NCI-H2196 (cell line): ENCODE data around the gene HES4.
"Not testable (repeated sequence)": the region's sequence is repeated elsewhere in the genome, so short reads cannot be mapped to it uniquely, and the experiment has no call there.

Experiments
- DNase-seq: peaks from one replicate; lab custom pipeline; 2025; ENCODE audit not compliant: unreplicated experiment; lab: John Stamatoyannopoulos, UW

HES4 gene

GRCh38 chr1:981491-981954 is 18.4 kb downstream of the HES4 start:
- no peak for DNase-seq

- no peak for DNase-seq
These were observed 19.1 kb downstream of the HES4 start for GRCh38 chr1:980602-981395.

GRCh38 chr1:980137-980571 is 19.7 kb downstream of the HES4 start:
- no peak for DNase-seq

GRCh38 chr1:979744-980072 is 20.2 kb downstream of the HES4 start:
- DNase-seq = no peak

GRCh38 chr1:978835-979743 is 20.8 kb downstream of the HES4 start:
- no peak for DNase-seq

GRCh38 chr1:978069-978834 is 21.6 kb downstream of the HES4 start:
- DNase-seq = peak; percentile 17

GRCh38 chr1:976791-977190 is 23.1 kb downstream of the HES4 start:
- not testable (repeated sequence) for DNase-seq

- DNase-seq = peak; percentile 77
These were observed 23.8 kb downstream of the HES4 start for GRCh38 chr1:975896-976683.

- DNase-seq = no peak
These were observed 24.5 kb downstream of the HES4 start for GRCh38 chr1:975365-975764.

- DNase-seq = no peak
These were observed 25.1 kb downstream of the HES4 start for GRCh38 chr1:974687-975328.

- no peak for DNase-seq
These were observed 25.6 kb downstream of the HES4 start for GRCh38 chr1:974293-974640.

GRCh38 chr1:973459-974292 is 26.2 kb downstream of the HES4 start:
- DNase-seq = no peak

- DNase-seq = no peak
These were observed 27.0 kb downstream of the HES4 start for GRCh38 chr1:972726-973458.

- DNase-seq = no peak
These were observed 28.0 kb downstream of the HES4 start for GRCh38 chr1:971751-972506.

- DNase-seq = no peak
These were observed 28.7 kb downstream of the HES4 start for GRCh38 chr1:970973-971730.

- DNase-seq = no peak
These were observed 29.5 kb downstream of the HES4 start for GRCh38 chr1:970242-970972.
